ENCODE measurements around the gene MCM3. TPM values are rescaled to one million over a fixed set of nuclear protein-coding genes. Genes with fewer than 3 reads are reported as not detected.
A peak's percentile ranks its signal among the peaks of the same experiment; 100 is the strongest.

MCM3 gene
- polyA plus RNA-seq, 1 donor (not counting 4 experiments of a cell fraction or from before 2014, with no cell fraction given): 60.9 TPM

GRCh38 chr6:52307900-52308372, 23.4 kb upstream of the MCM3 start:
- DNase-seq (ENCODE audit: low read depth, low spot score) (no peak), FAIRE-seq (no peak)
- Histone ChIP-seq H3K9me3 (ENCODE audit: control insufficient read depth, low read depth, low read length) (no peaks in the 10 kb centered on the region), H3K9ac (ENCODE audit: control insufficient read depth, extremely low read depth, insufficient read depth, low read length) (no peak overlapping the region), H3K9me1 (ENCODE audit: control insufficient read depth, extremely low read depth, insufficient read depth, low read length) (no peaks in the 10 kb centered on the region), H3K79me2 (ENCODE audit: control insufficient read depth, insufficient read depth, low read length) (no peaks in the 10 kb centered on the region), H2AFZ (ENCODE audit: control insufficient read depth, low read length) (peak overlapping the region; percentile 53), H3K36me3 (ENCODE audit: control insufficient read depth in 2 of 2, extremely low read depth in 1 of 2, insufficient read depth in 2 of 2, low read length in 2 of 2) (no peaks in the 10 kb centered on the region), H3K4me3 (ENCODE audit: control insufficient read depth in 2 of 3, extremely low read depth in 1 of 3, insufficient read depth in 2 of 3, low read depth in 1 of 3, low read length in 3 of 3) (no peak overlapping the region), H3K4me2 (ENCODE audit: control insufficient read depth, extremely low read depth, insufficient read depth, low read depth, low read length) (no peak overlapping the region), H3K27me3 (ENCODE audit: control insufficient read depth, extremely low read depth, insufficient read depth, low read length) (no peaks in the 10 kb centered on the region), H3K27ac (ENCODE audit: control insufficient read depth, insufficient read depth, low read length) (no peak overlapping the region), H3K4me1 (ENCODE audit: control insufficient read depth, extremely low read depth, insufficient read depth, low read length) (no peaks in the 10 kb centered on the region), H4K20me1 (ENCODE audit: control insufficient read depth, extremely low read depth, insufficient read depth, low read length) (no peaks in the 10 kb centered on the region)
- dilution Hi-C loops (cut with MboI; ENCODE audit: extremely low pct_ligation_motif_present, low sequenced_read_pairs): no loop called here
- no peak for TF ChIP-seq EZH2 (IDR thresholded peaks at IDR 0.05; ENCODE audit: low read length)
- no peak for TF ChIP-seq CTCF (optimal IDR thresholded peaks at IDR 0.05 in 1 of 3, IDR thresholded peaks at IDR 0.05 in 1 of 3, conservative IDR thresholded peaks at IDR 0.05 in 1 of 3; ENCODE audit: extremely low read depth in 1 of 3, insufficient read depth in 2 of 3, low read length in 3 of 3)

- dilution Hi-C loops (cut with MboI; ENCODE audit: extremely low pct_ligation_motif_present, low sequenced_read_pairs): no loop called here
- no peak overlapping the region for H3K4me3 ChIP-seq (ENCODE audit: control insufficient read depth in 2 of 3, extremely low read depth in 1 of 3, insufficient read depth in 2 of 3, low read depth in 1 of 3, low read length in 3 of 3)
Measured at GRCh38 chr6:52306972-52307870, 22.7 kb upstream of the MCM3 start.

More at GRCh38 chr6:52306972-52307870, 22.7 kb upstream of the MCM3 start:
- H3K27me3 ChIP-seq (ENCODE audit: control insufficient read depth, extremely low read depth, insufficient read depth, low read length): no peaks in the 10 kb centered on the region
- H3K36me3 ChIP-seq (ENCODE audit: control insufficient read depth in 2 of 2, extremely low read depth in 1 of 2, insufficient read depth in 2 of 2, low read length in 2 of 2): no peaks in the 10 kb centered on the region
- no peak for DNase-seq (ENCODE audit: low read depth, low spot score)
- no peaks in the 10 kb centered on the region for H3K9me3 ChIP-seq (ENCODE audit: control insufficient read depth, low read depth, low read length)
- TF ChIP-seq CTCF (optimal IDR thresholded peaks at IDR 0.05 in 1 of 3, IDR thresholded peaks at IDR 0.05 in 1 of 3, conservative IDR thresholded peaks at IDR 0.05 in 1 of 3; ENCODE audit: extremely low read depth in 1 of 3, insufficient read depth in 2 of 3, low read length in 3 of 3) (no peak), EZH2 (IDR thresholded peaks at IDR 0.05; ENCODE audit: low read length) (no peak)
- FAIRE-seq: no peak
- no peak overlapping the region for H3K27ac ChIP-seq (ENCODE audit: control insufficient read depth, insufficient read depth, low read length)
- H3K9ac ChIP-seq (ENCODE audit: control insufficient read depth, extremely low read depth, insufficient read depth, low read length): no peak overlapping the region
- no peaks in the 10 kb centered on the region for H3K4me1 ChIP-seq (ENCODE audit: control insufficient read depth, extremely low read depth, insufficient read depth, low read length)
- H3K79me2 ChIP-seq (ENCODE audit: control insufficient read depth, insufficient read depth, low read length): no peaks in the 10 kb centered on the region
- H2AFZ ChIP-seq (ENCODE audit: control insufficient read depth, low read length): peak overlapping the region; percentile 53
- H4K20me1 ChIP-seq (ENCODE audit: control insufficient read depth, extremely low read depth, insufficient read depth, low read length): no peaks in the 10 kb centered on the region
- H3K4me2 ChIP-seq (ENCODE audit: control insufficient read depth, extremely low read depth, insufficient read depth, low read depth, low read length): no peak overlapping the region
- no peaks in the 10 kb centered on the region for H3K9me1 ChIP-seq (ENCODE audit: control insufficient read depth, extremely low read depth, insufficient read depth, low read length)
